Measurements from ENCODE around the gene RNF169.
"Not testable (repeated sequence)": the region's sequence is repeated elsewhere in the genome, so short reads cannot be mapped to it uniquely, and the experiment has no call there.

RNF169 gene

GRCh38 chr11:74729397-74729796 lies 19.3 kb upstream of the RNF169 start:
- DNase-seq = no peak

GRCh38 chr11:74730571-74731260 lies 17.9 kb upstream of the RNF169 start:
- DNase-seq = no peak

GRCh38 chr11:74731301-74732094 lies 17.2 kb upstream of the RNF169 start, which contains the start of gene CHRDL2:
Gene CHRDL2, minus strand, starts transcription at chr11:74731426. Its CDS starts 538 bp downstream, at chr11:74730888.
- peak in 3 of 4 experiments; percentile 21 to 64 (median 47) for DNase-seq

GRCh38 chr11:74734559-74734925 lies 14.1 kb upstream of the RNF169 start:
- DNase-seq = no peak

- DNase-seq = peak in 3 of 4 experiments; percentile 35 to 69 (median 66)
Observed at GRCh38 chr11:74735365-74735928, 13.2 kb upstream of the RNF169 start.

- peak in 1 of 4 experiments; percentile 27 for DNase-seq
Observed at GRCh38 chr11:74736031-74736430, 12.6 kb upstream of the RNF169 start.

- peak; percentile 74 to 89 (median 82) for DNase-seq
Observed at GRCh38 chr11:74739546-74740270, 8.9 kb upstream of the RNF169 start.

GRCh38 chr11:74742070-74742469 lies 6.6 kb upstream of the RNF169 start:
- no peak for DNase-seq

GRCh38 chr11:74743640-74744039 lies 5.0 kb upstream of the RNF169 start:
- DNase-seq = no peak

GRCh38 chr11:74744277-74744676 lies 4.4 kb upstream of the RNF169 start:
- DNase-seq = no peak

GRCh38 chr11:74746868-74747267 lies 1.8 kb upstream of the RNF169 start:
- no peak for DNase-seq

- peak; percentile 63 to 87 (median 77) for DNase-seq
Observed at GRCh38 chr11:74749127-74749964, 697 bp downstream of the RNF169 start.

- no peak for DNase-seq
Observed at GRCh38 chr11:74749965-74750296, 1.3 kb downstream of the RNF169 start.

- not testable (repeated sequence) for DNase-seq
Observed at GRCh38 chr11:74750598-74750997, 1.9 kb downstream of the RNF169 start.

- peak in 2 of 4 experiments; percentile 20 to 40 for DNase-seq
Observed at GRCh38 chr11:74751303-74751702, 2.7 kb downstream of the RNF169 start.

- peak in 2 of 4 experiments; percentile 56 to 58 for DNase-seq
Observed at GRCh38 chr11:74754507-74755252, 6.0 kb downstream of the RNF169 start.

GRCh38 chr11:74755395-74755995 lies 6.8 kb downstream of the RNF169 start:
- DNase-seq = no peak

GRCh38 chr11:74756571-74756970 lies 7.9 kb downstream of the RNF169 start:
- no peak for DNase-seq

- DNase-seq = no peak
Observed at GRCh38 chr11:74766905-74767304, 18.3 kb downstream of the RNF169 start.

GRCh38 chr11:74768172-74768651 lies 19.6 kb downstream of the RNF169 start:
- DNase-seq = peak in 2 of 4 experiments; percentile 23 to 32
